ENCODE measurements around the gene IGF1. TPM values are rescaled to one million over a fixed set of nuclear protein-coding genes. Genes with fewer than 3 reads are reported as not detected.
A peak's percentile ranks its signal among the peaks of the same experiment; 100 is the strongest.

Gene IGF1
- total and polyA plus RNA-seq, 9 of the 15 experiments (the other 6 are each of a cell fraction or from before 2014, with no cell fraction given) = 3.7 to 13.9 (median 4.5) TPM

- Histone ChIP-seq H3K4me3 (no peak overlapping the region), H3K36me3 (ENCODE audit: control insufficient read depth, insufficient read depth, low read length) (no peaks in the 10 kb centered on the region), H3K9me1 (ENCODE audit: control insufficient read depth, insufficient read depth, low read length) (peaks cover 3% of the 10 kb centered on the region), H3K27me3 (ENCODE audit: control insufficient read depth in 2 of 2, insufficient read depth in 2 of 2, low read length in 2 of 2) (no peaks in the 10 kb centered on the region), H2AFZ (ENCODE audit: low read depth, low read length) (no peak overlapping the region), H3K4me1 (replicated peaks in 1 of 2; ENCODE audit: control insufficient read depth in 2 of 2, insufficient read depth in 2 of 2, low read length in 2 of 2) (0 out of 5 replicates have a peak, but pooled peaks cover 0 to 2% of the 10 kb centered on the region in 2 experiments), H3K9ac (ENCODE audit: insufficient read depth in 1 of 2, low read depth in 2 of 2, low read length in 2 of 2) (no peak overlapping the region), H3K9me3 (replicated peaks; ENCODE audit: control insufficient read depth, insufficient read depth, low read depth, low read length) (no peaks in the 10 kb centered on the region), H3K79me2 (ENCODE audit: control insufficient read depth, insufficient read depth, low read length) (no peaks in the 10 kb centered on the region), H3K4me2 (ENCODE audit: insufficient read depth, low read length) (no peak overlapping the region), H3K27ac (ENCODE audit: extremely low read depth, low read depth, low read length) (no peak overlapping the region), H4K20me1 (replicated peaks; ENCODE audit: control insufficient read depth, insufficient read depth, low read length) (no peaks in the 10 kb centered on the region)
- intact Hi-C loops (cut with micrococcal nuclease) = no loop called here
- no peak for ATAC-seq
- in situ Hi-C loops (cut with MboI) = no loop called here
- 18% methylated on average over 2 of the region's 2 CpGs for WGBS (ENCODE audit: insufficient coverage, low coverage, missing lambda C conversion rate)
- ChIA-PET CTCF (ENCODE audit: low intra/inter-chr PET ratio) (no interaction called here), POLR2A (interaction anchor here (1.3 kb wide), 1 partner anchor 9 kb away, joined by 3 read pairs; no protein-coding TSS in a partner anchor)
- DNase-seq (ENCODE audit: extremely low read depth in 1 of 4, low spot score in 3 of 4) = no peak
- TF ChIP-seq HES1 (IDR thresholded peaks at IDR 0.05; ENCODE audit: low read depth) = peak; percentile 27; the same call in 1 of the 2 replicates
- TF ChIP-seq EWSR1 (IDR thresholded peaks at IDR 0.05; ENCODE audit: borderline replicate concordance, low read depth, partially characterized antibody) = no peak
- no peak for TF ChIP-seq HDAC6 (IDR thresholded peaks at IDR 0.05; ENCODE audit: low read depth, low read length)
- BruUV-seq (replicated peaks) = no TSS peak
- FAIRE-seq = no peak
These were observed 84.1 kb downstream of the IGF1 start for GRCh38 chr12:102396276-102396675.

GRCh38 chr12:102394200-102394599, 86.2 kb downstream of the IGF1 start:
- FAIRE-seq = no peak
- Histone ChIP-seq H2AFZ (ENCODE audit: low read depth, low read length) (no peak overlapping the region), H3K9ac (ENCODE audit: insufficient read depth in 1 of 2, low read depth in 2 of 2, low read length in 2 of 2) (no peak overlapping the region), H3K4me2 (ENCODE audit: insufficient read depth, low read length) (no peak overlapping the region), H3K9me3 (replicated peaks; ENCODE audit: control insufficient read depth, insufficient read depth, low read depth, low read length) (no peaks in the 10 kb centered on the region), H3K36me3 (ENCODE audit: control insufficient read depth, insufficient read depth, low read length) (no peaks in the 10 kb centered on the region), H3K4me1 (replicated peaks in 1 of 2; ENCODE audit: control insufficient read depth in 2 of 2, insufficient read depth in 2 of 2, low read length in 2 of 2) (peaks cover 0 to 5% of the 10 kb centered on the region in 2 experiments; a peak in 1 of 5 replicates), H3K4me3 (no peak overlapping the region), H3K79me2 (ENCODE audit: control insufficient read depth, insufficient read depth, low read length) (no peaks in the 10 kb centered on the region), H3K27ac (ENCODE audit: extremely low read depth, low read depth, low read length) (no peak overlapping the region), H3K27me3 (ENCODE audit: control insufficient read depth in 2 of 2, insufficient read depth in 2 of 2, low read length in 2 of 2) (no peaks in the 10 kb centered on the region), H3K9me1 (ENCODE audit: control insufficient read depth, insufficient read depth, low read length) (peaks cover 3% of the 10 kb centered on the region), H4K20me1 (replicated peaks; ENCODE audit: control insufficient read depth, insufficient read depth, low read length) (no peaks in the 10 kb centered on the region)
- no peak; the same call in 2 of the 3 replicates for ATAC-seq
- ChIA-PET CTCF (ENCODE audit: low intra/inter-chr PET ratio) (no interaction called here), POLR2A (no interaction called here)
- in situ Hi-C loops (cut with MboI) (no loop called here), intact Hi-C loops (cut with micrococcal nuclease) (no loop called here)
- no peak for DNase-seq (ENCODE audit: extremely low read depth in 1 of 4, low spot score in 3 of 4)
- no TSS peak for BruUV-seq (replicated peaks)
- 31% methylated on average over 1 of the region's 1 CpG for WGBS (ENCODE audit: insufficient coverage, low coverage, missing lambda C conversion rate)
- TF ChIP-seq RFX5 (IDR thresholded peaks at IDR 0.05; ENCODE audit: low read depth, low read length) (no peak), ARID4B (CRISPR knock-in tag; IDR thresholded peaks at IDR 0.05) (no peak), MEIS2 (IDR thresholded peaks at IDR 0.05; ENCODE audit: partially characterized antibody) (peak; percentile 9), KDM1A (IDR thresholded peaks at IDR 0.05) (0 out of 4 replicates have a peak, but pooled peaks have one; percentile 34 to 38), HES1 (IDR thresholded peaks at IDR 0.05; ENCODE audit: low read depth) (peak; percentile 70), FOSL1 (tag; conservative IDR thresholded peaks at IDR 0.05) (peak; percentile 73), ESRRA (IDR thresholded peaks at IDR 0.05; ENCODE audit: borderline replicate concordance, low read depth) (peak; percentile 49; the same call in 1 of the 2 replicates), CBFA2T3 (IDR thresholded peaks at IDR 0.05) (0 out of 2 replicates have a peak, but pooled peaks have one; percentile 9)

Measured in K562 (cell line).